HCT116 (cell line): ENCODE measurements around the gene IGSF23.

ENCODE experiments used
- CTCF ChIP-seq, 3 experiments: fragments of 200-600 bp in 1 of 3; sonication (generic) in 1 of 3; IDR thresholded peaks in 2 of 3; conservative IDR thresholded peaks in 1 of 3; 2 replicates each; pipeline ENCODE4 v1.5.1; 2012 to 2017; ENCODE audit warnings: low read depth in 2 of 3, low read length in 2 of 3, antibody characterized with exemption in 1 of 3, borderline replicate concordance in 1 of 3, control low read depth in 1 of 3, mild to moderate bottlenecking in 1 of 3, mixed read lengths in 1 of 3, mixed run types in 1 of 3, moderate library complexity in 1 of 3; ENCODE audit not compliant: insufficient read depth in 1 of 3
- EGR1 ChIP-seq: IDR thresholded peaks from 2 replicates; pipeline ENCODE4 v1.6.1; 2012; ENCODE audit warnings: low read depth
- POLR2A ChIP-seq: IDR thresholded peaks from 2 replicates; pipeline ENCODE4 v1.7.0; 2011; ENCODE audit warnings: borderline replicate concordance; ENCODE audit not compliant: insufficient read depth, insufficient read length; ENCODE audit errors: extremely low read depth
- POLR2AphosphoS5 ChIP-seq: IDR thresholded peaks from 2 replicates; pipeline ENCODE4 v1.6.1; 2011; ENCODE audit warnings: mild to moderate bottlenecking, low read depth, low read length, moderate library complexity
- RAD21 ChIP-seq: IDR thresholded peaks from 2 replicates; pipeline ENCODE4 v1.6.1; 2012; ENCODE audit warnings: low read depth, mild to moderate bottlenecking
- YY1 ChIP-seq: IDR thresholded peaks from 2 replicates; pipeline ENCODE4 v1.6.1; 2011; ENCODE audit warnings: low read length, low read depth, moderate library complexity, mild to moderate bottlenecking; ENCODE audit not compliant: insufficient replicate concordance; ENCODE audit errors: extremely low read depth

- TF ChIP-seq CTCF (IDR thresholded peaks at IDR 0.05 in 2 of 3, conservative IDR thresholded peaks at IDR 0.05 in 1 of 3; ENCODE audit: borderline replicate concordance in 1 of 3, insufficient read depth in 1 of 3, low read depth in 2 of 3, low read length in 2 of 3) (peak; percentile 63 to 90 (median 88); a peak in 5 of 6 replicates), POLR2A (no peak), EGR1 (no peak), YY1 (no peak), POLR2AphosphoS5 (no peak; the same call in 1 of the 2 replicates), RAD21 (peak; percentile 67)
Measured at GRCh38 chr19:44657211-44657921, 44.0 kb downstream of the IGSF23 start.
